Measurements from ENCODE around the gene UBXN11.

Gene UBXN11

GRCh38 chr1:26345718-26346117, 39.3 kb upstream of the UBXN11 start:
- Histone ChIP-seq H2AFZ (ENCODE audit: low read depth, low read length) (no peak overlapping the region), H3K79me2 (ENCODE audit: insufficient read depth, low read length) (no peaks in the 10 kb centered on the region), H3K4me3 (ENCODE audit: low read depth in 1 of 2, low read length in 2 of 2) (no peak overlapping the region), H3K4me2 (ENCODE audit: insufficient read depth, low read length) (no peak overlapping the region), H3K9me3 (ENCODE audit: insufficient read depth, low read length, severe bottlenecking) (no peaks in the 10 kb centered on the region), H4K20me1 (ENCODE audit: insufficient read depth, low read length) (no peaks in the 10 kb centered on the region), H3K4me1 (ENCODE audit: insufficient read depth, low read length) (no peaks in the 10 kb centered on the region), H3K9ac (ENCODE audit: low read depth, low read length) (no peak overlapping the region), H3K36me3 (ENCODE audit: insufficient read depth, low read length) (no peaks in the 10 kb centered on the region), H3K27me3 (ENCODE audit: insufficient read depth, low read length, poor library complexity) (no peaks in the 10 kb centered on the region), H3K27ac (ENCODE audit: low read length) (no peak overlapping the region)
- TF ChIP-seq, protein P1, sequence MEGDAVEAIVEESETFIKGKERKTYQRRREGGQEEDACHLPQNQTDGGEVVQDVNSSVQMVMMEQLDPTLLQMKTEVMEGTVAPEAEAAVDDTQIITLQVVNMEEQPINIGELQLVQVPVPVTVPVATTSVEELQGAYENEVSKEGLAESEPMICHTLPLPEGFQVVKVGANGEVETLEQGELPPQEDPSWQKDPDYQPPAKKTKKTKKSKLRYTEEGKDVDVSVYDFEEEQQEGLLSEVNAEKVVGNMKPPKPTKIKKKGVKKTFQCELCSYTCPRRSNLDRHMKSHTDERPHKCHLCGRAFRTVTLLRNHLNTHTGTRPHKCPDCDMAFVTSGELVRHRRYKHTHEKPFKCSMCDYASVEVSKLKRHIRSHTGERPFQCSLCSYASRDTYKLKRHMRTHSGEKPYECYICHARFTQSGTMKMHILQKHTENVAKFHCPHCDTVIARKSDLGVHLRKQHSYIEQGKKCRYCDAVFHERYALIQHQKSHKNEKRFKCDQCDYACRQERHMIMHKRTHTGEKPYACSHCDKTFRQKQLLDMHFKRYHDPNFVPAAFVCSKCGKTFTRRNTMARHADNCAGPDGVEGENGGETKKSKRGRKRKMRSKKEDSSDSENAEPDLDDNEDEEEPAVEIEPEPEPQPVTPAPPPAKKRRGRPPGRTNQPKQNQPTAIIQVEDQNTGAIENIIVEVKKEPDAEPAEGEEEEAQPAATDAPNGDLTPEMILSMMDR (IDR thresholded peaks at IDR 0.05; ENCODE audit: borderline replicate concordance, extremely low read depth, low read length, poor library complexity, severe bottlenecking), result no peak
- no peak for TF ChIP-seq EZH2 (IDR thresholded peaks at IDR 0.05; ENCODE audit: borderline replicate concordance, low read depth, low read length, severe bottlenecking)
- DNase-seq (no peak), ATAC-seq (ENCODE audit: insufficient read depth, low read depth) (no peak)

DNA sequence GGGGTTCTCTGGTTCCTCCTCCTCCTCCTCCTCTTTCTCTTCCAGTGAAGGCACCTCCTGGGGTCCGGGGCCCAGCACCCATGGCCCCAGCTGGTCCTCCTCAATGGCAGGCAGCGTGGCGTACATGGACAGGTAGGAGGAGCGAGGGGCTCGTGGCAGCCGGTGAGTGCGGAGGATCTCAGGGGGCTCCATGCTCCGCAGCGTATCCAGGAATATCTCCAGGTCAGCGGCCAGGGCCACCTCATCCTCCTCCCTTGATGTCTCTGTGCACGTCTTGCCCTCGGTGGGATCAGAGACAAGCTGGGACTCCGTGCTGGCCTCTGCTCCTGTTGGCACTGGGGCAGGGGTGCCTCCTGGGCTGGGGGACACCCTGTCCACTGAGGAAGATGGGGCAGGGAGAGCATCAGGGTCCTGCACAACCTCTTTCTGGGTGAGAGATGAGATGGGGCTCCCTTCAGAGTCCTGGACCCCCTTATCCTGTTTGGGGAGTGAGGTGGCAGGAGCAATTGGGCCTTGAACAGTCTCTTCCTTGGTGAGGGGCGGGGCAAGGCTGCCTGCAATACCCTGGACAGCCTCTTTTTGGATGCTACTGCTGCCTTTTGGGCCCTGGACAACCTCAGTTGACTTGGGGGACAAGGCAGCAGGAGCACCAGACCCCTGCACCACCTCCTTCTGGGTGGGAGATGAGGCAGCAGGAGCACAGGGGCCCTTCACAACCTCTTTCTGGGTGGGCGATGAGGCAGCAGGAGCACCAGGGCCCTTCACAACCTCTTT, 37.9 kb upstream of the UBXN11 start:
- no peaks in the 10 kb centered on the region for H3K36me3 ChIP-seq (ENCODE audit: insufficient read depth, low read length)
- H3K27me3 ChIP-seq (ENCODE audit: insufficient read depth, low read length, poor library complexity), result no peaks in the 10 kb centered on the region
- H4K20me1 ChIP-seq (ENCODE audit: insufficient read depth, low read length), result no peaks in the 10 kb centered on the region
- no peaks in the 10 kb centered on the region for H3K9me3 ChIP-seq (ENCODE audit: insufficient read depth, low read length, severe bottlenecking)
- H3K79me2 ChIP-seq (ENCODE audit: insufficient read depth, low read length), result no peaks in the 10 kb centered on the region
- no peak for DNase-seq
- TF ChIP-seq EZH2 (IDR thresholded peaks at IDR 0.05; ENCODE audit: borderline replicate concordance, low read depth, low read length, severe bottlenecking), result no peak
- TF ChIP-seq, protein P1 (IDR thresholded peaks at IDR 0.05; ENCODE audit: borderline replicate concordance, extremely low read depth, low read length, poor library complexity, severe bottlenecking), result no peak
- H3K4me1 ChIP-seq (ENCODE audit: insufficient read depth, low read length), result no peaks in the 10 kb centered on the region
- no peak for ATAC-seq (ENCODE audit: insufficient read depth, low read depth)
- H3K27ac ChIP-seq (ENCODE audit: low read length), result no peak overlapping the region
- no peak overlapping the region for H3K9ac ChIP-seq (ENCODE audit: low read depth, low read length)
- H2AFZ ChIP-seq (ENCODE audit: low read depth, low read length), result no peak overlapping the region
- no peak overlapping the region for H3K4me3 ChIP-seq (ENCODE audit: low read depth in 1 of 2, low read length in 2 of 2)
- H3K4me2 ChIP-seq (ENCODE audit: insufficient read depth, low read length), result no peak overlapping the region

GRCh38 chr1:26340047-26340481, 33.6 kb upstream of the UBXN11 start:
- TF ChIP-seq EZH2 (IDR thresholded peaks at IDR 0.05; ENCODE audit: borderline replicate concordance, low read depth, low read length, severe bottlenecking), result no peak
- TF ChIP-seq, protein P1 (IDR thresholded peaks at IDR 0.05; ENCODE audit: borderline replicate concordance, extremely low read depth, low read length, poor library complexity, severe bottlenecking), result no peak
- H3K9me3 ChIP-seq (ENCODE audit: insufficient read depth, low read length, severe bottlenecking), result no peaks in the 10 kb centered on the region
- DNase-seq (no peak), ATAC-seq (ENCODE audit: insufficient read depth, low read depth) (no peak)
- H4K20me1 ChIP-seq (ENCODE audit: insufficient read depth, low read length), result no peaks in the 10 kb centered on the region
- H3K4me3 ChIP-seq (ENCODE audit: low read depth in 1 of 2, low read length in 2 of 2), result no peak overlapping the region
- H3K36me3 ChIP-seq (ENCODE audit: insufficient read depth, low read length), result no peaks in the 10 kb centered on the region
- H2AFZ ChIP-seq (ENCODE audit: low read depth, low read length), result no peak overlapping the region
- H3K27me3 ChIP-seq (ENCODE audit: insufficient read depth, low read length, poor library complexity), result peaks cover 37% of the 10 kb centered on the region
- no peak overlapping the region for H3K9ac ChIP-seq (ENCODE audit: low read depth, low read length)
- H3K79me2 ChIP-seq (ENCODE audit: insufficient read depth, low read length), result no peaks in the 10 kb centered on the region
- no peak overlapping the region for H3K4me2 ChIP-seq (ENCODE audit: insufficient read depth, low read length)
- H3K27ac ChIP-seq (ENCODE audit: low read length), result no peak overlapping the region
- peaks cover 3% of the 10 kb centered on the region; the same call in 1 of the 2 replicates for H3K4me1 ChIP-seq (ENCODE audit: insufficient read depth, low read length)

Data from DND-41 (cell line).